IPS DF 6.9 (cell line): ENCODE results near the gene TTC28.
"Not testable (repeated sequence)": the region's sequence is repeated elsewhere in the genome, so short reads cannot be mapped to it uniquely, and the experiment has no call there.

Source experiments
- DNase-seq: peaks from one replicate; pipeline ENCODE4 v3.0.0-alpha.2; 2013; ENCODE audit warnings: low read depth, low spot score
- H3K27ac ChIP-seq: one replicate; pipeline ENCODE4 v1.5.1; 2013; ENCODE audit warnings: low read length, control low read depth
- H3K27me3 ChIP-seq: 2 replicates; pipeline ENCODE4 v1.6.1; 2013; ENCODE audit warnings: mild to moderate bottlenecking, low read length; ENCODE audit not compliant: control insufficient read depth, insufficient read depth
- H3K36me3 ChIP-seq: 2 replicates; pipeline ENCODE4 v1.6.1; 2013; ENCODE audit warnings: low read length; ENCODE audit not compliant: control insufficient read depth, insufficient read depth
- H3K4me1 ChIP-seq: 2 replicates; pipeline ENCODE4 v1.6.1; 2013; ENCODE audit warnings: low read length; ENCODE audit not compliant: control insufficient read depth, insufficient read depth
- H3K4me3 ChIP-seq: 2 replicates; pipeline ENCODE4 v1.5.1; 2013; ENCODE audit warnings: mild to moderate bottlenecking, low read length
- H3K9me3 ChIP-seq: 2 replicates; pipeline ENCODE4 v1.6.1; 2013; ENCODE audit warnings: low read length, inconsistent platforms; ENCODE audit not compliant: control insufficient read depth, insufficient read depth
- WGBS: extraction: QIAGEN DNeasy Blood & Tissue Kit; methylation state at CpG from one replicate; pipeline ENCODE4 v1.1.7; 2013; ENCODE audit warnings: mixed read lengths, missing lambda C conversion rate; ENCODE audit not compliant: insufficient read length, insufficient coverage; 5-methylcytosine and 5-hydroxymethylcytosine counted together

The TTC28 gene

GRCh38 chr22:28491289-28491688 lies 188.4 kb downstream of the TTC28 start:
- DNase-seq, H3K4me1 ChIP-seq, H3K27me3 ChIP-seq, H3K27ac ChIP-seq, H3K9me3 ChIP-seq, H3K36me3 ChIP-seq, H3K4me3 ChIP-seq: not testable (repeated sequence)
- no CpG with 5 or more reads among the region's 2 CpGs for WGBS

DNA sequence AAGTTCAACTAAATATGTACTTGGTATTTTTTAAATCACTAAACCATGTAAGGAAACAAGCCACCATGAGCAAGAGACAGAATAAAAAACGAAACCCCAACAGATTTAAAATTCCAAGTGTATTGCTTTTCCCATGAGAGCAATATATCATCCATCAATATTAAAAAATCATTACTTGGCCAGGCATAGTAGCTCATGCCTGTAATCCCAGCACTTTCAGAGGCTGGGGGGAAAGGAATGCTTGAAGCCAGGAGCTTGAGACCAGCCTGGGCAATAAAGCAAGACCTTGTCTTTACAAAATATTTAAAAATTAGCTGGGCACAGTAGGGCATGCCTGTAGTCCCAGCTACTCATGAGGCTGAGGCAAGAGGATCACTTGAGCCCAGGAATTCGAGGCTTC lies 190.8 kb downstream of the TTC28 start:
- Histone ChIP-seq H3K27me3 (no peaks in the 10 kb centered on the region), H3K4me3 (no peak overlapping the region), H3K27ac (no peak overlapping the region), H3K9me3 (no peaks in the 10 kb centered on the region), H3K36me3 (no peaks in the 10 kb centered on the region), H3K4me1 (no peaks in the 10 kb centered on the region)
- no peak for DNase-seq
- no CpG with 5 or more reads among the region's 2 CpGs for WGBS

- no peak overlapping the region for H3K4me3 ChIP-seq
- H3K9me3 ChIP-seq, result no peaks in the 10 kb centered on the region
- no peaks in the 10 kb centered on the region for H3K27me3 ChIP-seq
- no peaks in the 10 kb centered on the region for H3K36me3 ChIP-seq
- DNase-seq, result no peak
- H3K4me1 ChIP-seq, result no peaks in the 10 kb centered on the region
- WGBS, result no CpG with 5 or more reads among the region's 1 CpG
- H3K27ac ChIP-seq, result no peak overlapping the region
These were observed 195.0 kb downstream of the TTC28 start for GRCh38 chr22:28484662-28485061.

GRCh38 chr22:28481725-28482124 lies 197.9 kb downstream of the TTC28 start:
- no peaks in the 10 kb centered on the region for H3K27me3 ChIP-seq
- H3K4me3 ChIP-seq, result no peak overlapping the region
- WGBS, result 100% methylated on average over 1 of the region's 2 CpGs
- no peaks in the 10 kb centered on the region for H3K36me3 ChIP-seq
- H3K4me1 ChIP-seq, result no peaks in the 10 kb centered on the region
- H3K9me3 ChIP-seq, result no peaks in the 10 kb centered on the region
- no peak for DNase-seq
- H3K27ac ChIP-seq, result no peak overlapping the region

GRCh38 chr22:28480000-28480715 lies 199.5 kb downstream of the TTC28 start:
- no peaks in the 10 kb centered on the region for H3K4me1 ChIP-seq
- H3K9me3 ChIP-seq, result no peaks in the 10 kb centered on the region
- no CpG with 5 or more reads among the region's 3 CpGs for WGBS
- no peaks in the 10 kb centered on the region for H3K36me3 ChIP-seq
- H3K27ac ChIP-seq, result no peak overlapping the region
- H3K27me3 ChIP-seq, result no peaks in the 10 kb centered on the region
- no peak for DNase-seq
- H3K4me3 ChIP-seq, result no peak overlapping the region

- Histone ChIP-seq H3K9me3 (no peaks in the 10 kb centered on the region), H3K27me3 (peaks cover 1% of the 10 kb centered on the region; the same call in 1 of the 2 replicates)
These were observed 201.1 kb downstream of the TTC28 start for GRCh38 chr22:28478564-28478963.

GRCh38 chr22:28477556-28477955 lies 202.1 kb downstream of the TTC28 start:
- no peaks in the 10 kb centered on the region; the same call in 1 of the 2 replicates for H3K9me3 ChIP-seq
- DNase-seq, result no peak
- peaks cover 1% of the 10 kb centered on the region; the same call in 1 of the 2 replicates for H3K27me3 ChIP-seq
- H3K4me1 ChIP-seq, result no peaks in the 10 kb centered on the region
- H3K27ac ChIP-seq, result no peak overlapping the region
- H3K36me3 ChIP-seq, result no peaks in the 10 kb centered on the region
- no CpG with 5 or more reads among the region's 1 CpG for WGBS
- no peak overlapping the region for H3K4me3 ChIP-seq

More at GRCh38 chr22:28478564-28478963, 201.1 kb downstream of the TTC28 start:
- Histone ChIP-seq H3K36me3 (no peaks in the 10 kb centered on the region), H3K4me3 (no peak overlapping the region), H3K4me1 (no peaks in the 10 kb centered on the region), H3K27ac (no peak overlapping the region)
- DNase-seq, result no peak

DNA sequence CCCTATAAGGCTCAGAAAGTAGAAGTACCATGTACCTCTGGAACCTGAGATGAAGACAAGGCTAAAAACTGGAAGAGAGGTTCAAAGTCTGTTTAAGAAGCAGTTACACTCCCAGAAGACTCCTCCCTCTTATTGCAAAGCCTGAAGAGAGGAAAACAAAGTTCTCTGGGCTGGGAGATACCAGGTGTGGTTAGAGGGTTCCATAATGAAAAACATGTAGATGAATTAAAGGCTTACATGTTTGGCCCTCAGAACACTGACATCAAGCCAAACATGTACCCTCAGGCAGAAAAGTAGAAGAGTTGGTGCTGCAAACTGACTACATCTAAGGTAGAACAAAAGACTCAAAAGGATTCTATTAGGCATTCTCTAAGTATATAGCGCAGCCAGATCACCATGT lies 205.3 kb downstream of the TTC28 start:
- Histone ChIP-seq H3K27ac (no peak overlapping the region), H3K4me1 (no peaks in the 10 kb centered on the region), H3K27me3 (peaks cover 1% of the 10 kb centered on the region; the same call in 1 of the 2 replicates), H3K4me3 (no peak overlapping the region), H3K9me3 (no peaks in the 10 kb centered on the region; the same call in 1 of the 2 replicates), H3K36me3 (no peaks in the 10 kb centered on the region)
- WGBS, result no CpG with 5 or more reads among the region's 1 CpG
- no peak for DNase-seq

GRCh38 chr22:28473258-28473657 lies 206.4 kb downstream of the TTC28 start:
- H3K9me3 ChIP-seq, result no peaks in the 10 kb centered on the region; the same call in 1 of the 2 replicates
- WGBS, result no CpG with 5 or more reads among the region's 2 CpGs
- no peak overlapping the region for H3K4me3 ChIP-seq
- no peak overlapping the region for H3K27ac ChIP-seq
- DNase-seq, result no peak
- H3K4me1 ChIP-seq, result no peaks in the 10 kb centered on the region
- no peaks in the 10 kb centered on the region for H3K36me3 ChIP-seq
- H3K27me3 ChIP-seq, result peaks cover 1% of the 10 kb centered on the region; the same call in 1 of the 2 replicates

DNA sequence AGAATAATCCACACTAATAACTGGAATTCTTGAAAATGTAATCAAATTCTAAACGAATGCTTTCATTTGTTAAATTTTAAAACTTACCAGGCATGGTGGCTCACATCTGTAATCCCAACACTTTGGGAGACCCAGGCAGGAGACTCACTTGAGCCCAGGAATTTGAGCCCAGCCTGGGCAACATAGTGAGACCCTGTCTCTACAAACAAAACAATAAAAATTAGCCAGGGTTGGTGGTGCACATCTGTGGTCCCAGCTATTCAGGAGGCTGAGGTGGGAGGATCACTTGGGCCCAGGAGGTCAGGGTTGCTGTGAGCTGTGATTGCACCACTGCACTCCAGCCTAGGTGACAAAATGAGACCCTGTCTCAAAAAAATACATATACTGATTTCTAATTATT lies 212.6 kb downstream of the TTC28 start:
- not testable (repeated sequence) for H3K9me3 ChIP-seq, H3K27me3 ChIP-seq, H3K27ac ChIP-seq, H3K4me3 ChIP-seq, H3K36me3 ChIP-seq, DNase-seq, H3K4me1 ChIP-seq
- no CpG with 5 or more reads among the region's 1 CpG for WGBS

- no peak overlapping the region for H3K4me3 ChIP-seq
- no peak for DNase-seq
- no peaks in the 10 kb centered on the region for H3K9me3 ChIP-seq
- WGBS, result no CpG with 5 or more reads among the region's 4 CpGs
- no peaks in the 10 kb centered on the region for H3K36me3 ChIP-seq
- no peak overlapping the region for H3K27ac ChIP-seq
- H3K27me3 ChIP-seq, result no peaks in the 10 kb centered on the region
- H3K4me1 ChIP-seq, result no peaks in the 10 kb centered on the region
These were observed 213.2 kb downstream of the TTC28 start for GRCh38 chr22:28466399-28466798.
